WTC11 (cell line): ENCODE measurements around the gene CCS. TPM values are rescaled to one million over a fixed set of nuclear protein-coding genes. Genes with fewer than 3 reads are reported as not detected.

Source experiments
- ATAC-seq: fragments of 200-7000 bp; cut with Tn5 transposase; 2 replicates; pipeline ENCODE4 v1.10.0; 2021; ENCODE audit warnings: mild to moderate bottlenecking, moderate library complexity
- CTCF ChIA-PET: fragments of 300-600 bp; sonication (Branson Sonifier 250); formaldehyde crosslinking; loops from one replicate; lab custom pipeline; 2021; ENCODE audit warnings: antibody characterized with exemption; lab: Charles Lee
- POLR2A ChIA-PET: fragments of 350-600 bp; sonication (Branson Sonifier 250); formaldehyde crosslinking; loops from one replicate; lab custom pipeline; 2021; ENCODE audit warnings: antibody characterized with exemption; lab: Charles Lee
- DNase-seq: peaks from one replicate; pipeline ENCODE4 v3.0.0; 2021; ENCODE audit warnings: low spot score
- H3K27ac Mint-ChIP-seq: 2 replicates; pipeline ENCODE4 v1.8.0; 2021; ENCODE audit warnings: mixed read lengths
- H3K27me3 Mint-ChIP-seq: 2 replicates; pipeline ENCODE4 v1.8.0; 2021; ENCODE audit warnings: low read depth, mild to moderate bottlenecking, moderate library complexity, mixed read lengths
- H3K36me3 Mint-ChIP-seq: 2 replicates; pipeline ENCODE4 v1.8.0; 2021; ENCODE audit warnings: mixed read lengths
- H3K4me1 Mint-ChIP-seq: 2 replicates; pipeline ENCODE4 v1.8.0; 2022; ENCODE audit warnings: mixed read lengths
- H3K4me3 Mint-ChIP-seq: 2 replicates; pipeline ENCODE4 v1.8.0; 2021; ENCODE audit warnings: mild to moderate bottlenecking, moderate library complexity, mixed read lengths
- H3K9me3 Mint-ChIP-seq: 2 replicates; pipeline ENCODE4 v1.8.0; 2021; ENCODE audit warnings: mixed read lengths
- ATF1 ChIP-seq: sonication (generic); formaldehyde crosslinking; IDR thresholded peaks from 2 replicates; pipeline ENCODE4 v1.8.1; 2023; ENCODE audit warnings: mild to moderate bottlenecking, moderate library complexity, missing genetic modification reagents
- CTCF ChIP-seq: fragments of 200-600 bp; IDR thresholded peaks from 2 replicates; pipeline ENCODE4 v1.8.0; 2022; ENCODE audit warnings: antibody characterized with exemption
- ETV6 ChIP-seq: sonication (generic); formaldehyde crosslinking; IDR thresholded peaks from 2 replicates; pipeline ENCODE4 v1.8.1; 2022; ENCODE audit warnings: mild to moderate bottlenecking, missing genetic modification reagents
- MXD4 ChIP-seq: fragments of 250-450 bp; sonication (Bioruptor Pico); IDR thresholded peaks from 2 replicates; pipeline ENCODE4 v1.8.0; 2021; ENCODE audit warnings: mild to moderate bottlenecking, moderate library complexity, borderline replicate concordance
- SMAD3 ChIP-seq: sonication (generic); formaldehyde crosslinking; IDR thresholded peaks from 2 replicates; pipeline ENCODE4 v1.8.0; 2022; ENCODE audit warnings: missing genetic modification reagents, mild to moderate bottlenecking, borderline replicate concordance
- TEAD4 ChIP-seq: sonication (generic); formaldehyde crosslinking; IDR thresholded peaks from 2 replicates; pipeline ENCODE4 v1.8.0; 2022; ENCODE audit warnings: mild to moderate bottlenecking, missing genetic modification reagents
- ZNF138 ChIP-seq: sonication (generic); formaldehyde crosslinking; conservative IDR thresholded peaks from 2 replicates; pipeline ENCODE4 v1.8.1; 2022; ENCODE audit warnings: mild to moderate bottlenecking, moderate library complexity, missing genetic modification reagents
- total RNA-seq: library from RNA; stranded (reverse); gene quantifications from 3 replicates; pipeline ENCODE4 v1.2.3, GENCODE V29; 2021
- TF ChIP-seq, protein P1 (sequence below): sonication (generic); formaldehyde crosslinking; IDR thresholded peaks from 2 replicates; pipeline ENCODE4 v1.8.0; 2022; ENCODE audit warnings: mild to moderate bottlenecking, missing genetic modification reagents
- TF ChIP-seq, protein P2 (sequence below): sonication (generic); formaldehyde crosslinking; IDR thresholded peaks from 2 replicates; pipeline ENCODE4 v1.8.0; 2023; ENCODE audit warnings: missing genetic modification reagents, mild to moderate bottlenecking, borderline replicate concordance
- TF ChIP-seq, protein P3 (sequence below): sonication (generic); formaldehyde crosslinking; IDR thresholded peaks from 2 replicates; pipeline ENCODE4 v1.8.0; 2022; ENCODE audit warnings: missing genetic modification reagents
- TF ChIP-seq, protein P4 (sequence below): sonication (generic); formaldehyde crosslinking; IDR thresholded peaks from 2 replicates; pipeline ENCODE4 v1.8.1; 2022; ENCODE audit warnings: mild to moderate bottlenecking, moderate library complexity, missing genetic modification reagents

The CCS gene
- total RNA-seq, 1 experiment from 2014 or later: 35.9 TPM

- DNase-seq: no peak
- H3K4me3 Mint-ChIP-seq: no peak overlapping the region
- no peaks in the 10 kb centered on the region for H3K4me1 Mint-ChIP-seq
- no peaks in the 10 kb centered on the region for H3K9me3 Mint-ChIP-seq
- H3K27ac Mint-ChIP-seq: no peak overlapping the region
- ATAC-seq: no peak
- CTCF ChIA-PET: interaction anchor here (0.6 to 1.6 kb wide), 9 partner anchors 8 to 751 kb away, joined by 3 to 11 read pairs (median 4); partner anchors contain the start of genes ACTN3, CTSF, MRPL11 and RBM4B
- TF ChIP-seq SMAD3 (CRISPR knock-in tag) (no peak), ATF1 (CRISPR knock-in tag) (no peak), ETV6 (CRISPR knock-in tag) (no peak), MXD4 (CRISPR knock-in tag) (no peak)
- TF ChIP-seq, protein P1, sequence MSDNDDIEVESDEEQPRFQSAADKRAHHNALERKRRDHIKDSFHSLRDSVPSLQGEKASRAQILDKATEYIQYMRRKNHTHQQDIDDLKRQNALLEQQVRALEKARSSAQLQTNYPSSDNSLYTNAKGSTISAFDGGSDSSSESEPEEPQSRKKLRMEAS (CRISPR knock-in tag): no peak
- TF ChIP-seq, protein P2, sequence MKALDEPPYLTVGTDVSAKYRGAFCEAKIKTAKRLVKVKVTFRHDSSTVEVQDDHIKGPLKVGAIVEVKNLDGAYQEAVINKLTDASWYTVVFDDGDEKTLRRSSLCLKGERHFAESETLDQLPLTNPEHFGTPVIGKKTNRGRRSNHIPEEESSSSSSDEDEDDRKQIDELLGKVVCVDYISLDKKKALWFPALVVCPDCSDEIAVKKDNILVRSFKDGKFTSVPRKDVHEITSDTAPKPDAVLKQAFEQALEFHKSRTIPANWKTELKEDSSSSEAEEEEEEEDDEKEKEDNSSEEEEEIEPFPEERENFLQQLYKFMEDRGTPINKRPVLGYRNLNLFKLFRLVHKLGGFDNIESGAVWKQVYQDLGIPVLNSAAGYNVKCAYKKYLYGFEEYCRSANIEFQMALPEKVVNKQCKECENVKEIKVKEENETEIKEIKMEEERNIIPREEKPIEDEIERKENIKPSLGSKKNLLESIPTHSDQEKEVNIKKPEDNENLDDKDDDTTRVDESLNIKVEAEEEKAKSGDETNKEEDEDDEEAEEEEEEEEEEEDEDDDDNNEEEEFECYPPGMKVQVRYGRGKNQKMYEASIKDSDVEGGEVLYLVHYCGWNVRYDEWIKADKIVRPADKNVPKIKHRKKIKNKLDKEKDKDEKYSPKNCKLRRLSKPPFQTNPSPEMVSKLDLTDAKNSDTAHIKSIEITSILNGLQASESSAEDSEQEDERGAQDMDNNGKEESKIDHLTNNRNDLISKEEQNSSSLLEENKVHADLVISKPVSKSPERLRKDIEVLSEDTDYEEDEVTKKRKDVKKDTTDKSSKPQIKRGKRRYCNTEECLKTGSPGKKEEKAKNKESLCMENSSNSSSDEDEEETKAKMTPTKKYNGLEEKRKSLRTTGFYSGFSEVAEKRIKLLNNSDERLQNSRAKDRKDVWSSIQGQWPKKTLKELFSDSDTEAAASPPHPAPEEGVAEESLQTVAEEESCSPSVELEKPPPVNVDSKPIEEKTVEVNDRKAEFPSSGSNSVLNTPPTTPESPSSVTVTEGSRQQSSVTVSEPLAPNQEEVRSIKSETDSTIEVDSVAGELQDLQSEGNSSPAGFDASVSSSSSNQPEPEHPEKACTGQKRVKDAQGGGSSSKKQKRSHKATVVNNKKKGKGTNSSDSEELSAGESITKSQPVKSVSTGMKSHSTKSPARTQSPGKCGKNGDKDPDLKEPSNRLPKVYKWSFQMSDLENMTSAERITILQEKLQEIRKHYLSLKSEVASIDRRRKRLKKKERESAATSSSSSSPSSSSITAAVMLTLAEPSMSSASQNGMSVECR (CRISPR knock-in tag): no peak
- TF ChIP-seq, protein P3, sequence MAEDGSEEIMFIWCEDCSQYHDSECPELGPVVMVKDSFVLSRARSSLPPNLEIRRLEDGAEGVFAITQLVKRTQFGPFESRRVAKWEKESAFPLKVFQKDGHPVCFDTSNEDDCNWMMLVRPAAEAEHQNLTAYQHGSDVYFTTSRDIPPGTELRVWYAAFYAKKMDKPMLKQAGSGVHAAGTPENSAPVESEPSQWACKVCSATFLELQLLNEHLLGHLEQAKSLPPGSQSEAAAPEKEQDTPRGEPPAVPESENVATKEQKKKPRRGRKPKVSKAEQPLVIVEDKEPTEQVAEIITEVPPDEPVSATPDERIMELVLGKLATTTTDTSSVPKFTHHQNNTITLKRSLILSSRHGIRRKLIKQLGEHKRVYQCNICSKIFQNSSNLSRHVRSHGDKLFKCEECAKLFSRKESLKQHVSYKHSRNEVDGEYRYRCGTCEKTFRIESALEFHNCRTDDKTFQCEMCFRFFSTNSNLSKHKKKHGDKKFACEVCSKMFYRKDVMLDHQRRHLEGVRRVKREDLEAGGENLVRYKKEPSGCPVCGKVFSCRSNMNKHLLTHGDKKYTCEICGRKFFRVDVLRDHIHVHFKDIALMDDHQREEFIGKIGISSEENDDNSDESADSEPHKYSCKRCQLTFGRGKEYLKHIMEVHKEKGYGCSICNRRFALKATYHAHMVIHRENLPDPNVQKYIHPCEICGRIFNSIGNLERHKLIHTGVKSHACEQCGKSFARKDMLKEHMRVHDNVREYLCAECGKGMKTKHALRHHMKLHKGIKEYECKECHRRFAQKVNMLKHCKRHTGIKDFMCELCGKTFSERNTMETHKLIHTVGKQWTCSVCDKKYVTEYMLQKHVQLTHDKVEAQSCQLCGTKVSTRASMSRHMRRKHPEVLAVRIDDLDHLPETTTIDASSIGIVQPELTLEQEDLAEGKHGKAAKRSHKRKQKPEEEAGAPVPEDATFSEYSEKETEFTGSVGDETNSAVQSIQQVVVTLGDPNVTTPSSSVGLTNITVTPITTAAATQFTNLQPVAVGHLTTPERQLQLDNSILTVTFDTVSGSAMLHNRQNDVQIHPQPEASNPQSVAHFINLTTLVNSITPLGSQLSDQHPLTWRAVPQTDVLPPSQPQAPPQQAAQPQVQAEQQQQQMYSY (CRISPR knock-in tag): no peak
- peaks cover 6% of the 10 kb centered on the region for H3K27me3 Mint-ChIP-seq
- POLR2A ChIA-PET: interaction anchor here (0.6 kb wide), 1 partner anchor 371 kb away, joined by 8 read pairs; no protein-coding TSS in a partner anchor
- peaks cover 26% of the 10 kb centered on the region for H3K36me3 Mint-ChIP-seq
Observed at GRCh38 chr11:66559866-66560676, 32.9 kb upstream of the CCS start.

GRCh38 chr11:66561178-66561974, 31.6 kb upstream of the CCS start:
- Mint-ChIP-seq H3K4me3 (no peak overlapping the region), H3K27me3 (peaks cover 6% of the 10 kb centered on the region), H3K36me3 (peaks cover 25% of the 10 kb centered on the region), H3K9me3 (no peaks in the 10 kb centered on the region), H3K27ac (no peak overlapping the region)
- ChIA-PET POLR2A (no interaction called here), CTCF (interaction anchor here (1.0 to 1.3 kb wide), 2 partner anchors 31 to 291 kb away, joined by 3 read pairs; partner anchors contain the start of gene CCDC87)
- DNase-seq (no peak), ATAC-seq (no peak)
- TF ChIP-seq ZNF138 (CRISPR knock-in tag): no peak
- no peak for TF ChIP-seq CTCF
- TF ChIP-seq, protein P4, sequence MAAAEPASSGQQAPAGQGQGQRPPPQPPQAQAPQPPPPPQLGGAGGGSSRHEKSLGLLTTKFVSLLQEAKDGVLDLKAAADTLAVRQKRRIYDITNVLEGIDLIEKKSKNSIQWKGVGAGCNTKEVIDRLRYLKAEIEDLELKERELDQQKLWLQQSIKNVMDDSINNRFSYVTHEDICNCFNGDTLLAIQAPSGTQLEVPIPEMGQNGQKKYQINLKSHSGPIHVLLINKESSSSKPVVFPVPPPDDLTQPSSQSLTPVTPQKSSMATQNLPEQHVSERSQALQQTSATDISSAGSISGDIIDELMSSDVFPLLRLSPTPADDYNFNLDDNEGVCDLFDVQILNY (CRISPR knock-in tag): no peak
- TF ChIP-seq, protein P1 (CRISPR knock-in tag): no peak
- TF ChIP-seq TEAD4 (CRISPR knock-in tag): no peak
- TF ChIP-seq, all 79 proteins: peak for 0
- H3K4me1 Mint-ChIP-seq: no peaks in the 10 kb centered on the region
